GM12864 (cell line): Measurements from ENCODE around the gene FBXL7.

Experiments used
- DNase-seq: peaks from one replicate; pipeline ENCODE4 v3.0.0-alpha.2; 2011; ENCODE audit warnings: low read depth
- H3K4me3 ChIP-seq: 2 replicates; pipeline ENCODE4 v1.5.1; 2011; ENCODE audit warnings: mild to moderate bottlenecking, low read depth, low read length, control low read depth
- CTCF ChIP-seq: IDR thresholded peaks from 2 replicates; pipeline ENCODE4 v1.5.1; 2011; ENCODE audit warnings: low read depth, mild to moderate bottlenecking, moderate library complexity, low read length, control low read depth, inconsistent platforms; ENCODE audit errors: missing control alignments

FBXL7 gene

DNA sequence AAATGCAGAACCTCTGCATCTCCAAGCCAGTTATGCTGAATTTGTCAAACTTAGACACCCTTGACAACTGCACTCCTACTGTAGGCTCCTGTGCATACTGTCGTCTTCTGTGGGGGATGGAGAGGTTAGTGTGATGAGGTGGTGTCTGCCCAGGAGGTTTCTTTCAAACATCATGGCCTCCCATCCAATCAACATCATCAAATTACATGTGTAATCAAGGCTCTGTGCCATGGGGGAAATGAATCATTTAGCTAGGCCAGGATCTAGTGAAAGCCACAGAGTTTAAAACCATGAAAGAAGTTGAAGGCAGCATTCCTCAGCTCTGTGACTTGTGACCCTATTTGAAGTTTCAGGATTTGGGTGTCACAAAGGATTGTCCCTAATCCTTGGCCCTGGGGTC, 439.0 kb downstream of the FBXL7 start:
- no peak for DNase-seq
- no peak overlapping the region for H3K4me3 ChIP-seq
- no peak for TF ChIP-seq CTCF

DNA sequence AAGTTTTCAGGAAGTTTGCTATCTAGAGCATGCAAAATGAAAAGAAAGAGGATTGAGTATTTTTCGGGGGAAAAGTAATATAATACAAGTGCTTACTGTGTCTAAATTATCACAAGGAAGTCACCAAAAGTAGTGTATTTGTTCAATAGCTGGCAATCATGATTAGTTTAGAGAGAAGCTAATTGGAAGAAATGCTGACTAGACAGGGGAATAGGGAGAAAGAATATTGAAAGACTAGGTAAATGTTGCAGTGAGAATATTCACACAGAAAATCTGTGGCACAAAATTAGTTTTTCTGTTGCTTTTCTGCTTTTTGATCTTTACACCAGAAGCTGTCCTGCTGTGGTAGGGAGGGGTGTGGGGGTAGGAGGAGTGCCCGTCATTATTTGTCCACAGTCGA, 440.9 kb downstream of the FBXL7 start:
- no peak for TF ChIP-seq CTCF
- no peak overlapping the region for H3K4me3 ChIP-seq
- DNase-seq, result no peak

GRCh38 chr5:15943487-15943886, 443.5 kb downstream of the FBXL7 start:
- no peak for TF ChIP-seq CTCF
- no peak overlapping the region for H3K4me3 ChIP-seq
- DNase-seq, result no peak

- DNase-seq, result no peak
- no peak for TF ChIP-seq CTCF
- no peak overlapping the region for H3K4me3 ChIP-seq
These were observed 446.0 kb downstream of the FBXL7 start for GRCh38 chr5:15946026-15946425.

DNA sequence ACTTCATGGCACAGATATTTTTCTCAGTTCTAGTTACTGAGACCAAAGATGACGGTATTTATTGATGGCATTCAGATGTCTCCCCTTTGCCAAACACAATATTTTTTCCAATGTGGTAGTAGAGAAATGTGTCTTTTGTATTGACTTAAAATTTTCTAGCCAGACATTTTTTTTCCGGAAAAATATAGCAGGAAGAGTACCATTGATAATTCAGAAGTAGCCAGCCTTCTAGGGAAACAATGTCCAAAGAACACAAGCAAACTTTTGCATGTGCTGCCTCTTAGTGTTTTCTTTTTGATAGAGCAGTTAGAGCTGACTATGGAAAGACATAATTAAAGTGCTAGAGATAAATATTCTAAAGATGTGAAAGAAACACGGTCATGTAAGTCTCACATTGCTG, 448.2 kb downstream of the FBXL7 start:
- TF ChIP-seq CTCF, result no peak
- DNase-seq, result no peak
- no peak overlapping the region for H3K4me3 ChIP-seq

- H3K4me3 ChIP-seq, result no peak overlapping the region
These were observed 451.1 kb downstream of the FBXL7 start for GRCh38 chr5:15951126-15951525.

DNA sequence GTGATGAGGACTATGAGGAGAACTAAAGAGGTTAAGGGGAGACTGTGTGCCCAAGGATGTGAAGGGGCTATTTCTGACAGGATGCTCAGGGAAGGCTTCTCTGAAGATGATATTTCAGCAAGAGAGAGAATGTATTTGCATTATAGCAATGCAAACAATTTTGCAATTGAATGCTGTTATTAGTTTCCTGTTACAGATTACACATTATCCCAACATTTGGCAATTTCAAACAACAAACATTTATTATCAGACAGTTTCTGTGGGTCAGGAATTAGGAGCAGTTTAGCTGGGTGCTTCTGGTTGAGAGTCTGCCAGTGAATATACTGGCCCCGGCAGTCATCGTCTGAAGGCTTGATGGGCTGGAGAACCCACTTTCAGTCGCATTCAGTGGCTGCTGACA, 451.6 kb downstream of the FBXL7 start:
- no peak for DNase-seq
- no peak for TF ChIP-seq CTCF

More at GRCh38 chr5:15951126-15951525, 451.1 kb downstream of the FBXL7 start:
- no peak for TF ChIP-seq CTCF
- no peak for DNase-seq

More for the DNA sequence above, 451.6 kb downstream of the FBXL7 start:
- H3K4me3 ChIP-seq, result no peak overlapping the region
